GM12864 (cell line): ENCODE results near the gene AKAP13.

Source experiments
- DNase-seq: peaks from one replicate; pipeline ENCODE4 v3.0.0-alpha.2; 2011; ENCODE audit warnings: low read depth
- H3K4me3 ChIP-seq: 2 replicates; pipeline ENCODE4 v1.5.1; 2011; ENCODE audit warnings: mild to moderate bottlenecking, low read depth, low read length, control low read depth
- CTCF ChIP-seq: IDR thresholded peaks from 2 replicates; pipeline ENCODE4 v1.5.1; 2011; ENCODE audit warnings: low read depth, mild to moderate bottlenecking, moderate library complexity, low read length, control low read depth, inconsistent platforms; ENCODE audit errors: missing control alignments

The AKAP13 gene

GRCh38 chr15:85504749-85505676, 124.6 kb downstream of the AKAP13 start:
- H3K4me3 ChIP-seq, result no peak overlapping the region
- peak; percentile 45 for DNase-seq
- peak; percentile 51 for TF ChIP-seq CTCF

GRCh38 chr15:85507114-85507513, 126.7 kb downstream of the AKAP13 start:
- H3K4me3 ChIP-seq, result no peak overlapping the region
- no peak for TF ChIP-seq CTCF
- DNase-seq, result no peak

GRCh38 chr15:85509973-85510372, 129.6 kb downstream of the AKAP13 start:
- TF ChIP-seq CTCF, result no peak
- DNase-seq, result no peak
- H3K4me3 ChIP-seq, result no peak overlapping the region

GRCh38 chr15:85514413-85514812, 134.0 kb downstream of the AKAP13 start:
- no peak for DNase-seq
- no peak for TF ChIP-seq CTCF
- no peak overlapping the region for H3K4me3 ChIP-seq

GRCh38 chr15:85515212-85515611, 134.8 kb downstream of the AKAP13 start:
- H3K4me3 ChIP-seq, result no peak overlapping the region
- DNase-seq, result no peak
- TF ChIP-seq CTCF, result no peak

- no peak for TF ChIP-seq CTCF
- no peak overlapping the region for H3K4me3 ChIP-seq
- no peak for DNase-seq
Observed at GRCh38 chr15:85517086-85517485, 136.7 kb downstream of the AKAP13 start.
